GM23338 (cell line): Measurements from ENCODE around the gene ADCY6.
"Not testable (repeated sequence)": the region's sequence is repeated elsewhere in the genome, so short reads cannot be mapped to it uniquely, and the experiment has no call there.

ENCODE experiments used
- CREB1 ChIP-seq: fragments of 250-450 bp; sonication (Bioruptor Pico); IDR thresholded peaks from 2 replicates; pipeline ENCODE4 v1.5.0; 2020; ENCODE audit warnings: low read depth, mild to moderate bottlenecking, moderate library complexity
- CTCF ChIP-seq, 2 experiments: fragments of 200-600 bp in 1 of 2; sonication (generic) in 1 of 2; conservative IDR thresholded peaks; 2 replicates each; pipeline versions ENCODE4 v1.5.1 to v1.6.1; 2016 to 2017; ENCODE audit warnings: antibody characterized with exemption in 2 of 2, low read depth in 2 of 2, mild to moderate bottlenecking in 2 of 2, moderate library complexity in 1 of 2
- ETS1 ChIP-seq: IDR thresholded peaks from 2 replicates; pipeline ENCODE4 v1.6.1; 2016; ENCODE audit warnings: antibody characterized with exemption
- EZH2 ChIP-seq: fragments of 200-600 bp; sonication (generic); IDR thresholded peaks from one replicate; pipeline ENCODE4 v1.8.0; 2017; ENCODE audit warnings: antibody characterized with exemption, mild to moderate bottlenecking, low read depth; ENCODE audit not compliant: unreplicated experiment
- EZH2phosphoT487 ChIP-seq: fragments of 200-600 bp; sonication (generic); IDR thresholded peaks from one replicate; pipeline ENCODE4 v1.8.1; 2018; ENCODE audit warnings: antibody characterized with exemption; ENCODE audit not compliant: unreplicated experiment
- JUNB ChIP-seq: IDR thresholded peaks from one replicate; pipeline ENCODE4 v1.6.1; 2016; ENCODE audit warnings: antibody characterized with exemption; ENCODE audit not compliant: unreplicated experiment
- NANOG ChIP-seq: IDR thresholded peaks from 2 replicates; pipeline ENCODE4 v1.6.1; 2016; ENCODE audit warnings: antibody characterized with exemption, borderline replicate concordance
- POLR2AphosphoS5 ChIP-seq: IDR thresholded peaks from 2 replicates; pipeline ENCODE4 v1.6.1; 2016; ENCODE audit warnings: antibody characterized with exemption, low read depth
- REST ChIP-seq: IDR thresholded peaks from one replicate; pipeline ENCODE4 v1.6.1; 2018; ENCODE audit warnings: antibody characterized with exemption; ENCODE audit not compliant: unreplicated experiment
- ZNF331 ChIP-seq: fragments of 250-450 bp; sonication (Bioruptor Pico); IDR thresholded peaks from 2 replicates; pipeline ENCODE4 v1.5.0; 2020; ENCODE audit warnings: low read depth, mild to moderate bottlenecking, moderate library complexity

GRCh38 chr12:48720171-48720570, 68.7 kb downstream of the ADCY6 start:
- not testable (repeated sequence) for TF ChIP-seq CTCF (conservative IDR thresholded peaks at IDR 0.05; ENCODE audit: low read depth in 2 of 2); CREB1 (CRISPR knock-in tag); JUNB; EZH2; POLR2AphosphoS5; ZNF331; EZH2phosphoT487; REST; ETS1; NANOG
